ENCODE data around the gene TLE4. TPM values are rescaled to one million over a fixed set of nuclear protein-coding genes. Genes with fewer than 3 reads are reported as not detected.

Gene TLE4
- total and polyA plus RNA-seq, 7 experiments from 2014 or later: 21.0 to 196 (median 102) TPM

GRCh38 chr9:79623799-79624721 is 52.3 kb downstream of the TLE4 start:
- no peak overlapping the region for H3K27ac ChIP-seq (ENCODE audit: low read depth, low read length)
- intact Hi-C loops (cut with micrococcal nuclease): loop anchor here (2.0 to 10.0 kb wide), 5 partner anchors 13 to 61 kb away; partner anchors contain the start of gene TLE4 (in 1 of the 2)
- peak in 3 of 9 donors; percentile 5 to 26 (median 8) for DNase-seq

GRCh38 chr9:79629721-79630120 is 58.0 kb downstream of the TLE4 start:
- Mint-ChIP-seq H3K4me3 (no peak overlapping the region), H3K27ac (peak overlapping the region in 1 of 9 donors; percentile 1), H3K36me3 (peaks cover 6 to 47% (median 23%) of the 10 kb centered on the region in 5 donors), H3K4me1 (peaks cover 26 to 70% (median 55%) of the 10 kb centered on the region in 7 donors), H3K27me3 (no peaks in the 10 kb centered on the region), H3K9me3 (no peaks in the 10 kb centered on the region)
- no peak for ATAC-seq
- no peaks in the 10 kb centered on the region for H3K36me3 ChIP-seq (ENCODE audit: control insufficient read depth in 2 of 3, insufficient read depth in 3 of 3, low read length in 3 of 3)
- intact Hi-C loops (cut with micrococcal nuclease): loop anchor here (5.0 to 10.0 kb wide), 2 partner anchors 43 to 55 kb away; no protein-coding TSS in a partner anchor
- no peak for DNase-seq
- CTCF ChIA-PET: interaction anchor here (0.5 to 1.2 kb wide), 2 partner anchors 13 to 62 kb away, joined by 3 to 4 read pairs; no protein-coding TSS in a partner anchor
- no peak overlapping the region for H3K4me3 ChIP-seq (ENCODE audit: low read length)
- peaks cover under 1 to 39% of the 10 kb centered on the region in 2 donors for H3K4me1 ChIP-seq (ENCODE audit: control insufficient read depth in 2 of 2, insufficient read depth in 2 of 2, low read length in 2 of 2)
- H3K9me3 ChIP-seq (ENCODE audit: control insufficient read depth in 2 of 3, low read length in 3 of 3): no peaks in the 10 kb centered on the region
- no peak overlapping the region for H3K27ac ChIP-seq (ENCODE audit: low read depth, low read length)
- no peaks in the 10 kb centered on the region for H3K27me3 ChIP-seq (ENCODE audit: control insufficient read depth in 2 of 2, insufficient read depth in 2 of 2, low read length in 2 of 2)
- POLR2A ChIA-PET: no interaction called here

More at GRCh38 chr9:79623799-79624721, 52.3 kb downstream of the TLE4 start:
- Histone ChIP-seq H3K9me3 (ENCODE audit: control insufficient read depth in 2 of 3, low read length in 3 of 3) (no peaks in the 10 kb centered on the region), H3K36me3 (ENCODE audit: control insufficient read depth in 2 of 3, insufficient read depth in 3 of 3, low read length in 3 of 3) (no peaks in the 10 kb centered on the region), H3K4me3 (ENCODE audit: low read length) (peak overlapping the region; percentile 22), H3K4me1 (ENCODE audit: control insufficient read depth in 2 of 2, insufficient read depth in 2 of 2, low read length in 2 of 2) (peaks cover 10 to 11% of the 10 kb centered on the region in 2 donors), H3K27me3 (ENCODE audit: control insufficient read depth in 2 of 2, insufficient read depth in 2 of 2, low read length in 2 of 2) (no peaks in the 10 kb centered on the region)
- H3K36me3 Mint-ChIP-seq: peaks cover 8 to 24% (median 12%) of the 10 kb centered on the region in 5 donors
- H3K27me3 Mint-ChIP-seq: no peaks in the 10 kb centered on the region
- peak; percentile 89 for ATAC-seq
- H3K9me3 Mint-ChIP-seq: peaks cover 0 to 4% (median 0%) of the 10 kb centered on the region in 11 donors
- POLR2A ChIA-PET: interaction anchor here (0.8 to 1.0 kb wide), 2 partner anchors 41 to 52 kb away, joined by 3 to 5 read pairs; partner anchors contain the start of gene TLE4
- CTCF ChIA-PET: no interaction called here
- peak overlapping the region; percentile 62 to 76 (median 72) for H3K4me3 Mint-ChIP-seq
- H3K4me1 Mint-ChIP-seq: peaks cover 16 to 68% (median 67%) of the 10 kb centered on the region in 7 donors
- peak overlapping the region; percentile 8 to 89 (median 29) for H3K27ac Mint-ChIP-seq

- intact Hi-C loops (cut with micrococcal nuclease): loop anchor here in 1 of 2 donors (5.0 kb wide), 1 partner anchor 42 kb away; no protein-coding TSS in a partner anchor
- no peak overlapping the region for H3K27ac Mint-ChIP-seq
- no peaks in the 10 kb centered on the region for H3K9me3 Mint-ChIP-seq
- DNase-seq (no peak), ATAC-seq (peak; percentile 41)
- H3K36me3 Mint-ChIP-seq: peaks cover 8 to 52% (median 27%) of the 10 kb centered on the region in 5 donors
- no peaks in the 10 kb centered on the region for H3K36me3 ChIP-seq (ENCODE audit: control insufficient read depth in 2 of 3, insufficient read depth in 3 of 3, low read length in 3 of 3)
- H3K4me1 ChIP-seq (ENCODE audit: control insufficient read depth in 2 of 2, insufficient read depth in 2 of 2, low read length in 2 of 2): peaks cover 0 to 39% of the 10 kb centered on the region in 2 donors
- no peaks in the 10 kb centered on the region for H3K9me3 ChIP-seq (ENCODE audit: control insufficient read depth in 2 of 3, low read length in 3 of 3)
- H3K27me3 Mint-ChIP-seq: no peaks in the 10 kb centered on the region
- ChIA-PET CTCF (interaction anchor here (0.8 kb wide), 1 partner anchor 12 kb away, joined by 3 read pairs; no protein-coding TSS in a partner anchor), POLR2A (no interaction called here)
- peak overlapping the region; percentile 3 for H3K4me3 ChIP-seq (ENCODE audit: low read length)
- peaks cover 26 to 77% (median 61%) of the 10 kb centered on the region in 7 donors for H3K4me1 Mint-ChIP-seq
- no peak overlapping the region for H3K27ac ChIP-seq (ENCODE audit: low read depth, low read length)
- no peak overlapping the region for H3K4me3 Mint-ChIP-seq
- no peaks in the 10 kb centered on the region for H3K27me3 ChIP-seq (ENCODE audit: control insufficient read depth in 2 of 2, insufficient read depth in 2 of 2, low read length in 2 of 2)
Observed at GRCh38 chr9:79630521-79631403, 59.0 kb downstream of the TLE4 start.

GRCh38 chr9:79632060-79632459 is 60.3 kb downstream of the TLE4 start:
- Mint-ChIP-seq H3K27ac (no peak overlapping the region), H3K9me3 (no peaks in the 10 kb centered on the region), H3K27me3 (no peaks in the 10 kb centered on the region), H3K36me3 (peaks cover 8 to 60% (median 36%) of the 10 kb centered on the region in 5 donors), H3K4me3 (peak overlapping the region in 1 of 10 donors; percentile 37), H3K4me1 (peaks cover 31 to 86% (median 69%) of the 10 kb centered on the region in 7 donors)
- CTCF ChIA-PET: no interaction called here
- H3K27ac ChIP-seq (ENCODE audit: low read depth, low read length): no peak overlapping the region
- DNase-seq: no peak
- POLR2A ChIA-PET: interaction anchor here (0.6 to 1.3 kb wide), 2 partner anchors 61 to 77 kb away, joined by 3 read pairs; partner anchors contain the start of gene TLE4
- intact Hi-C loops (cut with micrococcal nuclease): loop anchor here in 1 of 2 donors (5.0 kb wide), 1 partner anchor 40 kb away; no protein-coding TSS in a partner anchor
- H3K4me1 ChIP-seq (ENCODE audit: control insufficient read depth in 2 of 2, insufficient read depth in 2 of 2, low read length in 2 of 2): peaks cover 0 to 43% of the 10 kb centered on the region in 2 donors
- H3K27me3 ChIP-seq (ENCODE audit: control insufficient read depth in 2 of 2, insufficient read depth in 2 of 2, low read length in 2 of 2): no peaks in the 10 kb centered on the region
- H3K36me3 ChIP-seq (ENCODE audit: control insufficient read depth in 2 of 3, insufficient read depth in 3 of 3, low read length in 3 of 3): no peaks in the 10 kb centered on the region
- no peak overlapping the region for H3K4me3 ChIP-seq (ENCODE audit: low read length)
- no peaks in the 10 kb centered on the region for H3K9me3 ChIP-seq (ENCODE audit: control insufficient read depth in 2 of 3, low read length in 3 of 3)
- no peak for ATAC-seq

GRCh38 chr9:79632705-79633104 is 60.9 kb downstream of the TLE4 start:
- Mint-ChIP-seq H3K36me3 (peaks cover 8 to 60% (median 37%) of the 10 kb centered on the region in 5 donors), H3K9me3 (peaks cover 0 to 2% (median 0%) of the 10 kb centered on the region in 11 donors), H3K27me3 (no peaks in the 10 kb centered on the region), H3K4me3 (peak overlapping the region in 1 of 10 donors; percentile 43), H3K27ac (peak overlapping the region in 2 of 9 donors; percentile 24 to 56), H3K4me1 (peaks cover 37 to 87% (median 71%) of the 10 kb centered on the region in 7 donors)
- ATAC-seq (no peak), DNase-seq (no peak)
- POLR2A ChIA-PET: interaction anchor here (0.6 to 1.3 kb wide), 2 partner anchors 61 to 76 kb away, joined by 3 read pairs; partner anchors contain the start of gene TLE4
- intact Hi-C loops (cut with micrococcal nuclease): loop anchor here in 1 of 2 donors (5.0 kb wide), 1 partner anchor 40 kb away; no protein-coding TSS in a partner anchor
- Histone ChIP-seq H3K4me1 (ENCODE audit: control insufficient read depth in 2 of 2, insufficient read depth in 2 of 2, low read length in 2 of 2) (peaks cover 0 to 46% of the 10 kb centered on the region in 2 donors), H3K27ac (ENCODE audit: low read depth, low read length) (no peak overlapping the region), H3K4me3 (ENCODE audit: low read length) (no peak overlapping the region), H3K27me3 (ENCODE audit: control insufficient read depth in 2 of 2, insufficient read depth in 2 of 2, low read length in 2 of 2) (no peaks in the 10 kb centered on the region), H3K9me3 (ENCODE audit: control insufficient read depth in 2 of 3, low read length in 3 of 3) (no peaks in the 10 kb centered on the region), H3K36me3 (ENCODE audit: control insufficient read depth in 2 of 3, insufficient read depth in 3 of 3, low read length in 3 of 3) (no peaks in the 10 kb centered on the region)
- CTCF ChIA-PET: no interaction called here

All from naive thymus-derived CD4-positive, alpha-beta T cell (primary cell).